Panc1 (cell line): ENCODE results near the gene TMEM258. TPM values are rescaled to one million over a fixed set of nuclear protein-coding genes. Genes with fewer than 3 reads are reported as not detected.

ENCODE experiments used
- ATAC-seq: fragments of 200-7000 bp; cut with Tn5 transposase; 2 replicates; pipeline ENCODE4 v1.9.1; 2020; ENCODE audit warnings: mild to moderate bottlenecking, moderate library complexity
- BruUV-seq: library from RNA; stranded (reverse); fragments of 400-500 nt; replicated peaks from 2 replicates; lab custom pipeline; 2021; lab: Mats Ljungman, UMichigan
- CTCF ChIA-PET: fragments of 300-600 bp; sonication (Branson Sonifier 250); formaldehyde crosslinking; loops from one replicate; lab custom pipeline; 2022; ENCODE audit warnings: antibody characterized with exemption; lab: Charles Lee
- POLR2A ChIA-PET: fragments of 300-600 bp; sonication (Branson Sonifier 250); formaldehyde crosslinking; loops from one replicate; lab custom pipeline; 2022; ENCODE audit warnings: antibody characterized with exemption; lab: Charles Lee
- DNase-seq: peaks from one replicate; pipeline ENCODE4 v3.0.0-alpha.2; 2010; ENCODE audit warnings: low read depth, low spot score
- H3K27ac ChIP-seq: 2 replicates; pipeline ENCODE4 v1.5.1; 2011; ENCODE audit warnings: mild to moderate bottlenecking, low read length, inconsistent platforms
- H3K27me3 ChIP-seq: fragments of 200-500 bp; sonication (Bioruptor generic); 2 replicates; pipeline ENCODE4 v1.6.0; 2014; ENCODE audit warnings: low read length, inconsistent platforms; ENCODE audit not compliant: control insufficient read depth, insufficient read depth
- H3K36me3 ChIP-seq: fragments of 200-500 bp; sonication (Bioruptor generic); 2 replicates; pipeline ENCODE4 v1.5.1; 2014; ENCODE audit warnings: inconsistent platforms, mild to moderate bottlenecking, low read length, moderate library complexity; ENCODE audit not compliant: control insufficient read depth, insufficient read depth
- H3K4me1 ChIP-seq: 2 replicates; pipeline ENCODE4 v1.5.1; 2011; ENCODE audit warnings: inconsistent platforms, mild to moderate bottlenecking, low read length, moderate library complexity; ENCODE audit not compliant: control insufficient read depth, insufficient read depth
- H3K4me3 ChIP-seq, 2 experiments: 2 replicates each; pipeline ENCODE4 v1.5.1; 2011 to 2012; ENCODE audit warnings: low read depth in 2 of 2, low read length in 2 of 2, mild to moderate bottlenecking in 2 of 2, inconsistent platforms in 1 of 2, moderate library complexity in 1 of 2
- H3K9me3 ChIP-seq: fragments of 200-500 bp; sonication (Bioruptor generic); 2 replicates; pipeline ENCODE4 v1.5.1; 2014; ENCODE audit warnings: low read depth, mild to moderate bottlenecking, inconsistent platforms, low read length, moderate library complexity; ENCODE audit not compliant: control insufficient read depth, insufficient read depth
- POLR2AphosphoS5 ChIP-seq: IDR thresholded peaks from 2 replicates; pipeline ENCODE4 v1.6.1; 2012; ENCODE audit warnings: mild to moderate bottlenecking, low read depth, low read length, moderate library complexity
- SIN3A ChIP-seq: IDR thresholded peaks from 2 replicates; pipeline ENCODE4 v1.6.1; 2012; ENCODE audit warnings: low read depth, mild to moderate bottlenecking, low read length, moderate library complexity, borderline replicate concordance; ENCODE audit not compliant: insufficient read depth
- TCF7L2 ChIP-seq: IDR thresholded peaks from 2 replicates; pipeline ENCODE4 v1.6.1; 2011; ENCODE audit warnings: mild to moderate bottlenecking, low read depth, low read length, inconsistent platforms
- in situ Hi-C: cut with HindIII; loops from 2 replicates; pipeline ENCODE4 v1.10.0; 2016; ENCODE audit warnings: low sequenced_read_pairs, low pct_unique_long_range_greater_than_20kb
- intact Hi-C: fragments of 100-400 bp; cut with micrococcal nuclease; formaldehyde crosslinking; loops from one replicate; pipeline ENCODE4 v1.10.0; 2022; ENCODE audit not compliant: unreplicated experiment
- total RNA-seq: library from RNA; stranded (reverse); gene quantifications from one replicate; pipeline ENCODE4 v1.2.1, GENCODE V29; 2021; ENCODE audit not compliant: unreplicated experiment
- TF ChIP-seq, protein P1 (sequence below), 2 experiments: IDR thresholded peaks; 2 replicates each; pipeline ENCODE4 v1.6.1; 2011 to 2012; ENCODE audit warnings: low read depth in 2 of 2, control low read depth in 1 of 2, low read length in 1 of 2, mild to moderate bottlenecking in 1 of 2, moderate library complexity in 1 of 2; ENCODE audit not compliant: insufficient read depth in 1 of 2
- TF ChIP-seq, protein P2 (sequence below): fragments of 450-650 bp; IDR thresholded peaks from 2 replicates; pipeline ENCODE4 v1.5.1; 2017; ENCODE audit warnings: mild to moderate bottlenecking

TMEM258 gene
- total RNA-seq, 1 experiment from 2014 or later = 139 TPM

DNA sequence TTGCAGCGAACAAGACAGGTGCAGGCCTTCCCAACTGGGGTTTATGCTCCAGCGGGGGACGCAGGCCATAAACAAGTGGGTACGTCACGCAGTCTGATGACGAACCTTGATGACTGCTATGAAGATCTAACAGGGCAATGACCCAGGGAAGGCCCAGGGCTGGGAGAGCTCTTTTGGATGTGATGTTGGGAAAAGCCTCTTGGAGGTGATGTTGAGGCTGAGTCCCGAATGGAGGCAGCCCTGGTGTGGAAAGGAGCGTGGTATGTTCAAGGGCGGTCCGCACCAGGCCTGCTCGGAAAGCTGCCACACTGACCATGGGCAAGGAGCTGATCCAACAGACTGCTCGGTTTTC, 41.5 kb upstream of the TMEM258 start:
- POLR2A ChIA-PET = no interaction called here

DNA sequence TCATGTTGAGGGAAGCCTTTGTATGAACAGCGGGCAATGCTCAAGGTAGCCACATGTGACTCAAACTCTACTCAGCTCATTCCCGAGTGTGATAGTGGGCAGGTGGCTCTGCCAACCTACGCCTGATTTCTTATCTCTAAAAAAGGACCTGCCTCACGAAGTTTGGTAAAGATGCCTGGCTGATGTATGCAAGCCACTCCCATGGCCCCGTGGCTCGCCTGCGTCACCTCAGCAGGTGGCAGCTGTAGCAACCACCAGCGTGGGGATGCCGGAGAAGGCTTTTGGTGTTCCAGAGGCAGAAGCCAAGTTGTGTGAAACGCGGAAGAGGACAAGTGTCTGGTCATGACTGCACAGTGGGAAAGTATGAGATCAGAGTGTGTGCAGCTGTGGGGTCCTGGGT, 41.1 kb upstream of the TMEM258 start:
- no peak overlapping the region for H3K27ac ChIP-seq
- ATAC-seq (no peak), DNase-seq (no peak)
- in situ Hi-C loops (no loop called here), intact Hi-C loops (no loop called here)
- ChIA-PET CTCF (no interaction called here), POLR2A (no interaction called here)
- H3K4me1 ChIP-seq = peaks cover 55% of the 10 kb centered on the region
- BruUV-seq = no TSS peak
- H3K9me3 ChIP-seq = no peaks in the 10 kb centered on the region
- no peak overlapping the region for H3K4me3 ChIP-seq
- H3K27me3 ChIP-seq = no peaks in the 10 kb centered on the region
- H3K36me3 ChIP-seq = no peaks in the 10 kb centered on the region
- TF ChIP-seq, protein P1, sequence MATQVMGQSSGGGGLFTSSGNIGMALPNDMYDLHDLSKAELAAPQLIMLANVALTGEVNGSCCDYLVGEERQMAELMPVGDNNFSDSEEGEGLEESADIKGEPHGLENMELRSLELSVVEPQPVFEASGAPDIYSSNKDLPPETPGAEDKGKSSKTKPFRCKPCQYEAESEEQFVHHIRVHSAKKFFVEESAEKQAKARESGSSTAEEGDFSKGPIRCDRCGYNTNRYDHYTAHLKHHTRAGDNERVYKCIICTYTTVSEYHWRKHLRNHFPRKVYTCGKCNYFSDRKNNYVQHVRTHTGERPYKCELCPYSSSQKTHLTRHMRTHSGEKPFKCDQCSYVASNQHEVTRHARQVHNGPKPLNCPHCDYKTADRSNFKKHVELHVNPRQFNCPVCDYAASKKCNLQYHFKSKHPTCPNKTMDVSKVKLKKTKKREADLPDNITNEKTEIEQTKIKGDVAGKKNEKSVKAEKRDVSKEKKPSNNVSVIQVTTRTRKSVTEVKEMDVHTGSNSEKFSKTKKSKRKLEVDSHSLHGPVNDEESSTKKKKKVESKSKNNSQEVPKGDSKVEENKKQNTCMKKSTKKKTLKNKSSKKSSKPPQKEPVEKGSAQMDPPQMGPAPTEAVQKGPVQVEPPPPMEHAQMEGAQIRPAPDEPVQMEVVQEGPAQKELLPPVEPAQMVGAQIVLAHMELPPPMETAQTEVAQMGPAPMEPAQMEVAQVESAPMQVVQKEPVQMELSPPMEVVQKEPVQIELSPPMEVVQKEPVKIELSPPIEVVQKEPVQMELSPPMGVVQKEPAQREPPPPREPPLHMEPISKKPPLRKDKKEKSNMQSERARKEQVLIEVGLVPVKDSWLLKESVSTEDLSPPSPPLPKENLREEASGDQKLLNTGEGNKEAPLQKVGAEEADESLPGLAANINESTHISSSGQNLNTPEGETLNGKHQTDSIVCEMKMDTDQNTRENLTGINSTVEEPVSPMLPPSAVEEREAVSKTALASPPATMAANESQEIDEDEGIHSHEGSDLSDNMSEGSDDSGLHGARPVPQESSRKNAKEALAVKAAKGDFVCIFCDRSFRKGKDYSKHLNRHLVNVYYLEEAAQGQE (IDR thresholded peaks at IDR 0.05; ENCODE audit: insufficient read depth in 1 of 2, low read depth in 2 of 2, low read length in 1 of 2) = no peak
- no peak for TF ChIP-seq SIN3A
- TF ChIP-seq POLR2AphosphoS5 = no peak
- TF ChIP-seq, protein P2, sequence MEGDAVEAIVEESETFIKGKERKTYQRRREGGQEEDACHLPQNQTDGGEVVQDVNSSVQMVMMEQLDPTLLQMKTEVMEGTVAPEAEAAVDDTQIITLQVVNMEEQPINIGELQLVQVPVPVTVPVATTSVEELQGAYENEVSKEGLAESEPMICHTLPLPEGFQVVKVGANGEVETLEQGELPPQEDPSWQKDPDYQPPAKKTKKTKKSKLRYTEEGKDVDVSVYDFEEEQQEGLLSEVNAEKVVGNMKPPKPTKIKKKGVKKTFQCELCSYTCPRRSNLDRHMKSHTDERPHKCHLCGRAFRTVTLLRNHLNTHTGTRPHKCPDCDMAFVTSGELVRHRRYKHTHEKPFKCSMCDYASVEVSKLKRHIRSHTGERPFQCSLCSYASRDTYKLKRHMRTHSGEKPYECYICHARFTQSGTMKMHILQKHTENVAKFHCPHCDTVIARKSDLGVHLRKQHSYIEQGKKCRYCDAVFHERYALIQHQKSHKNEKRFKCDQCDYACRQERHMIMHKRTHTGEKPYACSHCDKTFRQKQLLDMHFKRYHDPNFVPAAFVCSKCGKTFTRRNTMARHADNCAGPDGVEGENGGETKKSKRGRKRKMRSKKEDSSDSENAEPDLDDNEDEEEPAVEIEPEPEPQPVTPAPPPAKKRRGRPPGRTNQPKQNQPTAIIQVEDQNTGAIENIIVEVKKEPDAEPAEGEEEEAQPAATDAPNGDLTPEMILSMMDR = no peak
- no peak for TF ChIP-seq TCF7L2

More for the DNA sequence above, 41.5 kb upstream of the TMEM258 start:
- H3K4me1 ChIP-seq = peaks cover 55% of the 10 kb centered on the region
- no TSS peak for BruUV-seq
- no peaks in the 10 kb centered on the region for H3K36me3 ChIP-seq
- TF ChIP-seq SIN3A = no peak
- no peak for TF ChIP-seq POLR2AphosphoS5
- TF ChIP-seq, protein P1 (IDR thresholded peaks at IDR 0.05; ENCODE audit: insufficient read depth in 1 of 2, low read depth in 2 of 2, low read length in 1 of 2) = no peak
- no peak for TF ChIP-seq TCF7L2
- TF ChIP-seq, protein P2 = no peak
- intact Hi-C loops = no loop called here
- H3K9me3 ChIP-seq = no peaks in the 10 kb centered on the region
- H3K27me3 ChIP-seq = no peaks in the 10 kb centered on the region
- no peak for DNase-seq
- peak; percentile 24; the same call in 1 of the 2 replicates for ATAC-seq
- peak overlapping the region; percentile 62 for H3K27ac ChIP-seq
- 0 out of 4 replicates have a peak overlapping the region, but pooled peaks of 1 of the 2 experiments have one; percentile 3 for H3K4me3 ChIP-seq
- CTCF ChIA-PET = no interaction called here
- in situ Hi-C loops = no loop called here
